CD4-positive, CD25-positive, alpha-beta regulatory T cell (primary cell): ENCODE data around the gene ZNF217. TPM values are rescaled to one million over a fixed set of nuclear protein-coding genes. Genes with fewer than 3 reads are reported as not detected.
"Not testable (repeated sequence)": the region's sequence is repeated elsewhere in the genome, so short reads cannot be mapped to it uniquely, and the experiment has no call there.

ENCODE experiments used
- ATAC-seq, 2 donors: fragments of 150-1000 bp; cut with Tn5 transposase; one replicate each; pipeline ENCODE4 v1.10.0; 2021; ENCODE audit warnings: low read depth in 2 of 2, moderate number of reproducible peaks in 2 of 2, moderate library complexity in 1 of 2
- DNase-seq, 3 donors: peaks; one replicate each; pipeline versions ENCODE4 v3.0.0 to v3.0.0-alpha.2; 2012 to 2022; ENCODE audit warnings: mixed read lengths in 1 of 3
- H3K27ac ChIP-seq: one replicate; pipeline ENCODE4 v1.7.0; 2013; ENCODE audit warnings: mild to moderate bottlenecking, low read length; ENCODE audit not compliant: insufficient read depth, poor library complexity, severe bottlenecking
- H3K27me3 ChIP-seq: one replicate; pipeline ENCODE4 v1.7.0; 2013; ENCODE audit warnings: low read length; ENCODE audit not compliant: control insufficient read depth, insufficient read depth
- H3K36me3 ChIP-seq: one replicate; pipeline ENCODE4 v1.7.0; 2013; ENCODE audit warnings: mild to moderate bottlenecking, low read length, moderate library complexity; ENCODE audit not compliant: control insufficient read depth, insufficient read depth
- H3K4me1 ChIP-seq: 2 replicates; pipeline ENCODE4 v1.7.0; 2013; ENCODE audit warnings: mild to moderate bottlenecking, low read length; ENCODE audit not compliant: insufficient read depth, control insufficient read depth, poor library complexity, severe bottlenecking
- H3K4me3 ChIP-seq: one replicate; pipeline ENCODE4 v1.7.0; 2013; ENCODE audit warnings: low read depth, mild to moderate bottlenecking, low read length, moderate library complexity
- H3K9me3 ChIP-seq, 2 experiments: 1 replicate in 1 of 2; 2 replicates in 1 of 2; pipeline ENCODE4 v1.7.0; 2013; ENCODE audit warnings: low read length in 2 of 2, mild to moderate bottlenecking in 1 of 2, moderate library complexity in 1 of 2; ENCODE audit not compliant: control insufficient read depth in 2 of 2
- H3K27ac Mint-ChIP-seq, 3 donors: one replicate each; pipeline ENCODE4 v1.8.0; 2020 to 2022; ENCODE audit warnings: mild to moderate bottlenecking in 3 of 3, mixed read lengths in 3 of 3, moderate library complexity in 2 of 3
- H3K27me3 Mint-ChIP-seq: one replicate; pipeline ENCODE4 v1.8.0; 2022; ENCODE audit warnings: mild to moderate bottlenecking, mixed read lengths
- H3K36me3 Mint-ChIP-seq: one replicate; pipeline ENCODE4 v1.8.0; 2020; ENCODE audit warnings: mixed read lengths
- H3K4me1 Mint-ChIP-seq, 4 donors: one replicate each; pipeline ENCODE4 v1.8.0; 2020 to 2022; ENCODE audit warnings: mixed read lengths in 4 of 4, mild to moderate bottlenecking in 1 of 4
- H3K4me3 Mint-ChIP-seq, 4 donors: one replicate each; pipeline ENCODE4 v1.8.0; 2020 to 2022; ENCODE audit warnings: mild to moderate bottlenecking in 4 of 4, mixed read lengths in 4 of 4, moderate library complexity in 3 of 4
- H3K9me3 Mint-ChIP-seq, 7 donors: one replicate each; pipeline ENCODE4 v1.8.0; 2020 to 2022; ENCODE audit warnings: mixed read lengths in 7 of 7, mild to moderate bottlenecking in 3 of 7, moderate library complexity in 2 of 7
- polyA plus RNA-seq, 4 donors: library from polyadenylated mRNA; unstranded; fragments of 300-500 nt; fragmentation: Illumina TruSeq; gene quantifications; one replicate each; pipeline ENCODE4 v1.2.3, GENCODE V29; 2021
- total RNA-seq: library from RNA; stranded (reverse); gene quantifications from one replicate; pipeline ENCODE4 v1.2.3, GENCODE V29; 2022

The ZNF217 gene
- total and polyA plus RNA-seq, 5 donors from 2014 or later = 15.6 to 70.9 (median 18.4) TPM

DNA sequence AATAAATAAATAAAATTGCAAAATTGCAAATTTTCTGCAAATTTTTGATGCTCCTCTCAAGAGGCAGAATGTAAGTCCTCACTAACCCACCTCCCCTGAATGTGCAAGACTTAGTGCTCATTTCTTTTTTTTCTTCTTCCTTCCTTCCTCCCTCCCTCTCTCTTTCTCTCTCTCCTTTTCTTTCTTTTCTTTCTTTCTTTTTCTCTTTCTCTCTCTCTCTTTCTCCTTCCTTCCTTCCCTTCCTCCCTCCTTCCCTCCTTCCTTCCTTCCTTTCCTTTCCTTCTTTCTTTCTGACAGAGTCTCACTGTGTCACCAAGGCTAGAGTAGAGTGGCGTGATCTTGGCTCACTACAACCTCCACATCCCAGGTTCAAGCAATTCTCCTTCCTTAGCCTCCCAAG, 60.1 kb downstream of the ZNF217 start:
- Mint-ChIP-seq H3K9me3 (no peaks in the 10 kb centered on the region), H3K27ac (no peak overlapping the region)

DNA sequence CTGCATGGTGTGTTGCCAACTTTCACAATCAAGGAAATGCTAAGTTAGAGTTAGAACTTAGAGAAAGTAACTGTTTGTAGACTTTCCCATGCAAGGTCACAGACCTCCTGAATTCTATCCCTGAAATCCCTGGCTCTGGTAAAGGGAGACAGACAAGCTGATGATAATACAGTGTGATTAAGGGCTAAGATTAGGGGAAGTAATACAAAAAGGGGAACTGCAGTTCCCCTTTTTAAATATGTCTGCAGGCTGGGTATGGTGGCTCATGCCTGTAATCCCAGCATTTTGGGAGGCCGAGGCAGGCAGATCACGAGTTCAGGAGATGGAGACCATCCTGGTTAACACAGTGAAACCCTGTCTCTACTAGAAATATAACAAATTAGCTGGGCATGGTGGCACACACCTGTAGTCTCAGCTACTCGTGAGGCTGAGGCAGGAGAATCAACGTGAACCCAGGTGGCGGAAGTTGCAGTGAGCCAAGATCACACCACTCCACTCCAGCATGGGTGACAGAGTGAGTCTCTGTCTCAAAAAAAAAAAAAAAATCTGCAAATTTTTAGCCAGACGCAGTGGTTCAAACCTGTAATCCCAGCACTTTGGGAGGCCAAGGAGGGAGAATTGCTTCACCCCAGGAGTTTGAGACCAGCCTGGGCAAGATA, 60.9 kb downstream of the ZNF217 start:
- not testable (repeated sequence) for H3K4me3 ChIP-seq, H3K27me3 ChIP-seq, H3K36me3 ChIP-seq, H3K4me1 Mint-ChIP-seq, H3K4me1 ChIP-seq, H3K36me3 Mint-ChIP-seq, DNase-seq, H3K27ac Mint-ChIP-seq, H3K9me3 Mint-ChIP-seq, H3K4me3 Mint-ChIP-seq, H3K9me3 ChIP-seq, ATAC-seq, H3K27ac ChIP-seq
- H3K27me3 Mint-ChIP-seq = peaks cover 11% of the 10 kb centered on the region

More for the DNA sequence above, 60.1 kb downstream of the ZNF217 start:
- DNase-seq (no peak), ATAC-seq (no peak)
- H3K36me3 ChIP-seq = no peaks in the 10 kb centered on the region
- H3K4me1 ChIP-seq = no peaks in the 10 kb centered on the region
- no peaks in the 10 kb centered on the region for H3K9me3 ChIP-seq
- H3K27ac ChIP-seq = no peak overlapping the region
- Mint-ChIP-seq H3K27me3 (peaks cover 11% of the 10 kb centered on the region), H3K4me1 (no peaks in the 10 kb centered on the region), H3K4me3 (no peak overlapping the region), H3K36me3 (no peaks in the 10 kb centered on the region)
- no peaks in the 10 kb centered on the region for H3K27me3 ChIP-seq
- no peak overlapping the region for H3K4me3 ChIP-seq

GRCh38 chr20:53530440-53530839, 63.2 kb downstream of the ZNF217 start:
- no peak overlapping the region for H3K4me3 Mint-ChIP-seq
- no peaks in the 10 kb centered on the region for H3K9me3 Mint-ChIP-seq
- no peak overlapping the region for H3K27ac Mint-ChIP-seq

DNA sequence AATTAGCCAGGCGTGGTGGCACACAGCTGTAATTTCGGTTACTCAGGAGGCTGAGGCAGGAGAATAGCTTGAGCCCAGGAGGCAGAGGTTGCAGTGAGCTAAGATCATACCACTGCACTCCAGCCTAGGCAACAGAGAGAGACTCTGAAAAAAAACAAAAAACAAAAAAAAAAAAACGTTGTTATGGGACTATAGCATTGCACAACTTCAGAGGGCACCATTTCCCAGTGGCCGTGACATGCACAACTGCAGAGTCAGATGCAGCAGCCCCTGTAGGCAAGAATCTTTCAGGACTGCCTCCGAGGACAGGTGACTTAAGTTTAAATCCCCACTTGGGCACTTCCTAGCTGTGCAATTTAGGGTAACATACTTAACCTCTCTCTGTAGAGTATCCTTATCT, 64.0 kb downstream of the ZNF217 start:
- Histone ChIP-seq H3K9me3 (no peaks in the 10 kb centered on the region), H3K36me3 (no peaks in the 10 kb centered on the region), H3K27me3 (no peaks in the 10 kb centered on the region), H3K4me1 (no peaks in the 10 kb centered on the region), H3K27ac (no peak overlapping the region), H3K4me3 (no peak overlapping the region)
- Mint-ChIP-seq H3K27me3 (peaks cover 11% of the 10 kb centered on the region), H3K9me3 (no peaks in the 10 kb centered on the region), H3K4me3 (no peak overlapping the region), H3K27ac (no peak overlapping the region), H3K36me3 (no peaks in the 10 kb centered on the region), H3K4me1 (no peaks in the 10 kb centered on the region)
- no peak for DNase-seq
- no peak for ATAC-seq

More at GRCh38 chr20:53530440-53530839, 63.2 kb downstream of the ZNF217 start:
- H3K4me1 ChIP-seq = no peaks in the 10 kb centered on the region
- no peaks in the 10 kb centered on the region for H3K9me3 ChIP-seq
- H3K27ac ChIP-seq = no peak overlapping the region
- H3K4me3 ChIP-seq = no peak overlapping the region
- H3K27me3 Mint-ChIP-seq = peaks cover 11% of the 10 kb centered on the region
- no peaks in the 10 kb centered on the region for H3K36me3 Mint-ChIP-seq
- no peaks in the 10 kb centered on the region for H3K4me1 Mint-ChIP-seq
- H3K36me3 ChIP-seq = no peaks in the 10 kb centered on the region
- H3K27me3 ChIP-seq = no peaks in the 10 kb centered on the region
- DNase-seq (no peak), ATAC-seq (no peak)

DNA sequence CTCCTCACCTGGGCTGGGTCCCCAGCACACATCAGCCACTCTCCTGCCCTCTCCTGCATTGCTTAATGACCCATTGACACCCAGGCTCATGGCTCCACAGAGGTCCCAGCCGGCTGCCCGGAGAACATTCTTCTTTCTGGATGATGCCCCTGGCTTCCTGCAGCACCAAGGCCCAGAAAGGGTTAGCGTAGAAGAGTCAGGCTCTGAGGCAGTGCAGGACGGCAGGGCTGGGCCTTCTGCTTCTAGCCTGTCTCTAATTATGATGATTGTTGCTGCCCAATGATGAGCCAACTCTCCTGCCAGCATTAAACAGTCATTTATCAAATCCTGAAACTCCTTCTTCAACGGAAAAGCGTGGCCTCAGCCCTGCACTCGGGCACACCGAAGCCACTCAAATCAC, 66.4 kb downstream of the ZNF217 start:
- no peak for ATAC-seq
- H3K9me3 Mint-ChIP-seq = no peaks in the 10 kb centered on the region
- H3K27ac ChIP-seq = no peak overlapping the region

DNA sequence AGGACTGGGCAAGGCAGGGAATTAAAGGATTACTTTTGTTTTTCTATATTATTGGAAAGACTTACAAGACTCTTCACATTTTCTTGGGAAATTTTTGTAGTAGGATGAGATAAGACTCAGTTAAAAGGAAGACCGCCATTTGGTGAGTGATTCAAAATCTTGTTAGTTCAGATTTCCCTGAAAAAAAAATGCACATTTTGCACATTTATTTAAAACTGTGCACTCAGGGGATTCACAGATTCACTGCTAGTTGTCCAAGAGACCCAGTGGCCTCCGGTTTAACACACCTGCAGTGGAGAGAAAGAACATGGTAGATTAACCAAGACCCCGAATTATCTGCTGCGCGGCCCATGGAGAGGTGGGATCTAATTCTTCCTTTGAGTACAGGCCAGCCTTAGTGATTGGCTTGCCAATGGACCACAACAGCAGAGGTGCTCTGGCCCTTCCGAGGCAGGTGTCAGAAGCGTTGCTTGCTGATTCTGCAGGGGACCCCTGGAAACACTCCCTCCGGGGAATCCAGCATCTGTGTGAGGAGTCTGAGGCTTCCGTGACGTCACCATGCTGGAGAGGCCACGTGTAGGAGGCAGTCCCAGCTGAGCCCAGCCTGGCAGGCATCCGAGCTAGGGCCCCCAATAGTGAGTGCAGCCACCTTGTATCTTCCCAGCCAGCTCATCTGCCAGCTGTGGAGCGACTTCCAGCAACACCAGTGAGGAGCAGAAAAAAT, 68.9 kb downstream of the ZNF217 start:
- Mint-ChIP-seq H3K4me3 (no peak overlapping the region), H3K27me3 (no peaks in the 10 kb centered on the region), H3K36me3 (no peaks in the 10 kb centered on the region), H3K9me3 (no peaks in the 10 kb centered on the region), H3K27ac (no peak overlapping the region), H3K4me1 (no peaks in the 10 kb centered on the region)
- H3K9me3 ChIP-seq = no peaks in the 10 kb centered on the region
- ATAC-seq (no peak), DNase-seq (no peak)
- no peak overlapping the region for H3K27ac ChIP-seq
- no peak overlapping the region for H3K4me3 ChIP-seq
- H3K4me1 ChIP-seq = no peaks in the 10 kb centered on the region
- H3K36me3 ChIP-seq = no peaks in the 10 kb centered on the region
- no peaks in the 10 kb centered on the region for H3K27me3 ChIP-seq

More for the DNA sequence above, 66.4 kb downstream of the ZNF217 start:
- H3K27me3 ChIP-seq = no peaks in the 10 kb centered on the region
- no peak overlapping the region for H3K4me3 ChIP-seq
- Mint-ChIP-seq H3K4me1 (no peaks in the 10 kb centered on the region), H3K27me3 (no peaks in the 10 kb centered on the region), H3K4me3 (no peak overlapping the region), H3K27ac (no peak overlapping the region), H3K36me3 (no peaks in the 10 kb centered on the region)
- DNase-seq = no peak
- H3K36me3 ChIP-seq = no peaks in the 10 kb centered on the region
- H3K4me1 ChIP-seq = no peaks in the 10 kb centered on the region
- H3K9me3 ChIP-seq = no peaks in the 10 kb centered on the region

DNA sequence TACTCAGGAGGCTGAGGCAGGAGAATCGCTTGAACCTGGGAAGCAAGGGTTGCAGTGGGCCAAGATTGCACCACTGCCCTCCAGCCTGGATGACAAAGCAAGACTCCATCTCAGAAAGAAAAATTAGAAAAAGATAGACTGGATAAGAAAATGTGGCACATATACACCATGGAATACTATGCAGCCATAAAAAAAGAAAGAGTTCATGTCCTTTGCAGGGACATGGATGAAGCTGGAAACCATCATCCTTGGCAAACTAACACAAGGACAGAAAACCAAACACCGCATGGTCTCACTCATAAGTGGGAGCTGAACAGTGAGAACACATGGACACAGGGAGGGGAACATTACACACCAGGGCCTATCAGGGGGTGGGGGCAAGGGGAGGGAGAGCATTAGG, 70.0 kb downstream of the ZNF217 start:
- H3K36me3 ChIP-seq, H3K27me3 ChIP-seq, H3K4me3 ChIP-seq, DNase-seq, H3K27me3 Mint-ChIP-seq, H3K27ac Mint-ChIP-seq, H3K4me3 Mint-ChIP-seq, H3K27ac ChIP-seq, H3K9me3 ChIP-seq, ATAC-seq, H3K4me1 Mint-ChIP-seq, H3K9me3 Mint-ChIP-seq, H3K36me3 Mint-ChIP-seq, H3K4me1 ChIP-seq: not testable (repeated sequence)

DNA sequence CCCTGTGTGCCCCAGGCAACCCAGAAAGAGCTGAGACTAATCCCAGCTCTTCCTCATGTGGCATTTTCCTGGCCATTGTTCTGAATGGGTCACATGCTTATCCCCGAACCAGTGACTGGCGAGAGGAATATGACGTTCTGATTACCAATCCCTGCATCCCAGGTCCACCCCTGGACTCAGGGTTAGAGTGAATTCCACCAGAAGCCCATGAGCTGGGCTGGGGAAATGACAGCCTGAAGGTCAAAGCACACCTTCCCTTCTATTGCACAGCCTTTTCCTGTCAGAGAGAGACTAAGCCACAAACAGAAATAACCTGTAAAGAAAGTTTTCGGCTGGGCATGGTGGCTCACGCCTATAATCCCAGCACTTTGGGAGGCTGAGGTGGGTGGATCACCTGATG, 70.9 kb downstream of the ZNF217 start:
- ATAC-seq (no peak), DNase-seq (no peak)
- Mint-ChIP-seq H3K4me1 (no peaks in the 10 kb centered on the region), H3K9me3 (no peaks in the 10 kb centered on the region), H3K27ac (no peak overlapping the region), H3K27me3 (peaks cover 5% of the 10 kb centered on the region), H3K36me3 (no peaks in the 10 kb centered on the region), H3K4me3 (no peak overlapping the region)
- Histone ChIP-seq H3K9me3 (no peaks in the 10 kb centered on the region), H3K4me3 (no peak overlapping the region), H3K36me3 (no peaks in the 10 kb centered on the region), H3K4me1 (no peaks in the 10 kb centered on the region), H3K27ac (no peak overlapping the region), H3K27me3 (no peaks in the 10 kb centered on the region)
